Fibroblast of lung (primary cell): ENCODE measurements around the gene TRUB2. TPM values are rescaled to one million over a fixed set of nuclear protein-coding genes. Genes with fewer than 3 reads are reported as not detected.

Source experiments
- DNase-seq, 2 donors: peaks; one replicate each; pipeline versions ENCODE4 v3.0.0 to v3.0.0-alpha.2; 2010; ENCODE audit warnings: low read depth in 2 of 2
- H2AFZ ChIP-seq: 2 replicates; pipeline ENCODE4 v1.5.1; 2012; ENCODE audit warnings: low read length, control low read depth, inconsistent platforms
- H3K27ac ChIP-seq: 2 replicates; pipeline ENCODE4 v1.5.1; 2011; ENCODE audit warnings: low read length, control low read depth; ENCODE audit not compliant: insufficient read depth
- H3K27me3 ChIP-seq: 2 replicates; pipeline ENCODE4 v1.5.1; 2011; ENCODE audit warnings: mild to moderate bottlenecking, low read length; ENCODE audit not compliant: control insufficient read depth, insufficient read depth
- H3K36me3 ChIP-seq: 2 replicates; pipeline ENCODE4 v1.5.1; 2011; ENCODE audit warnings: low read length; ENCODE audit not compliant: control insufficient read depth, insufficient read depth
- H3K4me1 ChIP-seq: 2 replicates; pipeline ENCODE4 v1.5.1; 2011; ENCODE audit warnings: low read length; ENCODE audit not compliant: control insufficient read depth, insufficient read depth; ENCODE audit errors: extremely low read depth
- H3K4me2 ChIP-seq: 2 replicates; pipeline ENCODE4 v1.5.1; 2011; ENCODE audit warnings: low read length, control low read depth; ENCODE audit not compliant: insufficient read depth; ENCODE audit errors: extremely low read depth
- H3K4me3 ChIP-seq, 4 experiments: fragments of 200-600 bp in 1 of 4; sonication (generic) in 1 of 4; replicated peaks in 1 of 4; 2 replicates each; pipeline ENCODE4 v1.5.1; 2011 to 2016; ENCODE audit warnings: low read length in 4 of 4, low read depth in 3 of 4, mild to moderate bottlenecking in 3 of 4, control low read depth in 2 of 4, inconsistent platforms in 1 of 4, mixed read lengths in 1 of 4; ENCODE audit not compliant: insufficient read depth in 1 of 4; ENCODE audit errors: control extremely low read depth in 1 of 4
- H3K79me2 ChIP-seq: 2 replicates; pipeline ENCODE4 v1.5.1; 2012; ENCODE audit warnings: mild to moderate bottlenecking, low read length, inconsistent platforms; ENCODE audit not compliant: control insufficient read depth, insufficient read depth
- H3K9ac ChIP-seq: 2 replicates; pipeline ENCODE4 v1.5.1; 2011; ENCODE audit warnings: mild to moderate bottlenecking, low read length, control low read depth; ENCODE audit not compliant: insufficient read depth
- H3K9me3 ChIP-seq: 2 replicates; pipeline ENCODE4 v1.5.1; 2012; ENCODE audit warnings: low read depth, low read length; ENCODE audit not compliant: control insufficient read depth, insufficient read depth
- H4K20me1 ChIP-seq: 2 replicates; pipeline ENCODE4 v1.5.1; 2011; ENCODE audit warnings: low read length; ENCODE audit not compliant: control insufficient read depth, insufficient read depth; ENCODE audit errors: extremely low read depth
- CTCF ChIP-seq, 2 donors: IDR thresholded peaks in 1 of 2; conservative IDR thresholded peaks in 1 of 2; 1 replicate in 1 of 2; 2 replicates in 1 of 2; pipeline ENCODE4 v1.5.1; 2011 to 2012; ENCODE audit warnings: low read length in 2 of 2, control low read depth in 1 of 2, inconsistent platforms in 1 of 2, low read depth in 1 of 2, mild to moderate bottlenecking in 1 of 2
- EZH2 ChIP-seq: IDR thresholded peaks from 2 replicates; pipeline ENCODE4 v1.5.1; 2012; ENCODE audit warnings: low read length, control low read depth, mild to moderate bottlenecking; ENCODE audit errors: missing control alignments
- polyA plus RNA-seq, 2 donors: library from polyadenylated mRNA; depleted of rRNA in 1 of 2; stranded (reverse) in 1 of 2; unstranded in 1 of 2; fragments of >200 nt; gene quantifications; 2 replicates each; pipeline ENCODE4 v1.2.1, GENCODE V29; 2011 to 2012; ENCODE audit warnings: missing spikeins in 1 of 2
- total RNA-seq: library from RNA; depleted of rRNA; stranded (reverse); fragments of >200 nt; gene quantifications from 2 replicates; pipeline ENCODE4 v1.2.1, GENCODE V29; 2014

Gene TRUB2
- total and polyA plus RNA-seq, 2 donors (not counting 1 experiment from before 2014, with no cell fraction given), result 10.4 to 22.6 TPM

GRCh38 chr9:128355451-128355850, 33.2 kb upstream of the TRUB2 start:
- Histone ChIP-seq H3K9me3 (no peaks in the 10 kb centered on the region), H4K20me1 (no peaks in the 10 kb centered on the region), H3K4me3 (no peak overlapping the region), H3K4me2 (no peak overlapping the region), H2AFZ (no peak overlapping the region), H3K79me2 (no peaks in the 10 kb centered on the region), H3K36me3 (peaks cover 4% of the 10 kb centered on the region), H3K4me1 (no peaks in the 10 kb centered on the region), H3K27ac (no peak overlapping the region), H3K9ac (no peak overlapping the region), H3K27me3 (no peaks in the 10 kb centered on the region)
- DNase-seq, result no peak
- TF ChIP-seq CTCF (conservative IDR thresholded peaks at IDR 0.05 in 1 of 2, IDR thresholded peaks at IDR 0.05 in 1 of 2; ENCODE audit: low read depth in 1 of 2, low read length in 2 of 2) (no peak), EZH2 (no peak)

GRCh38 chr9:128349772-128350171, 27.5 kb upstream of the TRUB2 start:
- TF ChIP-seq CTCF (conservative IDR thresholded peaks at IDR 0.05 in 1 of 2, IDR thresholded peaks at IDR 0.05 in 1 of 2; ENCODE audit: low read depth in 1 of 2, low read length in 2 of 2), result no peak
- TF ChIP-seq EZH2, result no peak
- no peak overlapping the region for H3K27ac ChIP-seq
- peaks cover 16% of the 10 kb centered on the region for H3K36me3 ChIP-seq
- no peak overlapping the region for H2AFZ ChIP-seq
- H3K79me2 ChIP-seq, result no peaks in the 10 kb centered on the region
- H3K4me3 ChIP-seq, result no peak overlapping the region
- H4K20me1 ChIP-seq, result no peaks in the 10 kb centered on the region
- no peak overlapping the region for H3K9ac ChIP-seq
- no peaks in the 10 kb centered on the region for H3K4me1 ChIP-seq
- H3K4me2 ChIP-seq, result no peak overlapping the region
- no peaks in the 10 kb centered on the region for H3K27me3 ChIP-seq
- no peaks in the 10 kb centered on the region for H3K9me3 ChIP-seq
- no peak for DNase-seq

GRCh38 chr9:128349125-128349524, 26.9 kb upstream of the TRUB2 start:
- Histone ChIP-seq H3K4me3 (no peak overlapping the region), H3K27ac (no peak overlapping the region), H3K36me3 (peaks cover 18% of the 10 kb centered on the region), H2AFZ (no peak overlapping the region), H3K4me2 (no peak overlapping the region), H4K20me1 (no peaks in the 10 kb centered on the region), H3K9me3 (no peaks in the 10 kb centered on the region), H3K9ac (no peak overlapping the region), H3K27me3 (no peaks in the 10 kb centered on the region), H3K79me2 (no peaks in the 10 kb centered on the region), H3K4me1 (no peaks in the 10 kb centered on the region)
- TF ChIP-seq CTCF (conservative IDR thresholded peaks at IDR 0.05 in 1 of 2, IDR thresholded peaks at IDR 0.05 in 1 of 2; ENCODE audit: low read depth in 1 of 2, low read length in 2 of 2) (no peak), EZH2 (no peak)
- DNase-seq, result no peak
